ENCODE results near the gene APOBEC3C. TPM values are rescaled to one million over a fixed set of nuclear protein-coding genes. Genes with fewer than 3 reads are reported as not detected.
"Not testable (repeated sequence)": the region's sequence is repeated elsewhere in the genome, so short reads cannot be mapped to it uniquely, and the experiment has no call there.

The APOBEC3C gene
- total RNA-seq, 2 donors from 2014 or later, result 9.1 to 12.5 TPM

DNA sequence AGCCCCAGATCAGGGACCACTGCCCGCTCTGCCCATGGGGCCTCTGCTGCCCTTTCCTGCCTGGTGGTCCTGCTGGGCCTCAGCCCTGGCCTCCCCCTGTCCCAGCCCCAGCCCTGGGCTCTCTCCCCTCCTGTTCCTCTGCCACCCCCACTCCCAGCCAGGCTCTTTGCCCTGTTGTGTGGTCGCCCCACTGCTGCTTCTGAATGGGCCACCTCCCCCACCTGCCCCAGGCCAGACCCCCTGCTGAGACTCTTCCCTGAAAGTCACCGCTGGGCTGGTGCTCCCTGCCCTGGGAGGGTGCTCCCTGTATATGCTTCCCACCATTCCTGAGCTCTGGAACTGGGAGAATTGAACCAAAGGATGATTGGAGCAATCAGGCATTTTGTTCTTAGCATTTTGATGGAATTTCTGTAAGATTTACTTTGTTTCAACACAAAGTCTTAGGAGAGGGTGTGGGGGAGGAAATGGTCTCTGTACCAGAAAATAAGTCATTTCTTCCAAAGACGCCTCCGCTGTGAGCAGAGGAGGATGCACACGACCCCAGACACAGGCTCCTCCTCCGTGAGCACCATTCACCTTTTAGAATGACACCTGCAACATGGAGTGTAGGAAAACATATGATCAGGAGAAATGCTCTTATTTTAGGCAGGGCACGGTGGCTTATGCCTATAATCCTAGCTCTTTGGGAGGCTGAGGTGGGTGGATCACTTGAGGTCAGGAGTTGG, 26.7 kb upstream of the APOBEC3C start:
- Histone ChIP-seq H3K36me3 (no peaks in the 10 kb centered on the region), H3K4me3 (no peak overlapping the region), H3K27ac (no peak overlapping the region), H3K27me3 (no peaks in the 10 kb centered on the region), H3K4me1 (no peaks in the 10 kb centered on the region), H3K9me3 (no peaks in the 10 kb centered on the region)
- TF ChIP-seq, protein P1, sequence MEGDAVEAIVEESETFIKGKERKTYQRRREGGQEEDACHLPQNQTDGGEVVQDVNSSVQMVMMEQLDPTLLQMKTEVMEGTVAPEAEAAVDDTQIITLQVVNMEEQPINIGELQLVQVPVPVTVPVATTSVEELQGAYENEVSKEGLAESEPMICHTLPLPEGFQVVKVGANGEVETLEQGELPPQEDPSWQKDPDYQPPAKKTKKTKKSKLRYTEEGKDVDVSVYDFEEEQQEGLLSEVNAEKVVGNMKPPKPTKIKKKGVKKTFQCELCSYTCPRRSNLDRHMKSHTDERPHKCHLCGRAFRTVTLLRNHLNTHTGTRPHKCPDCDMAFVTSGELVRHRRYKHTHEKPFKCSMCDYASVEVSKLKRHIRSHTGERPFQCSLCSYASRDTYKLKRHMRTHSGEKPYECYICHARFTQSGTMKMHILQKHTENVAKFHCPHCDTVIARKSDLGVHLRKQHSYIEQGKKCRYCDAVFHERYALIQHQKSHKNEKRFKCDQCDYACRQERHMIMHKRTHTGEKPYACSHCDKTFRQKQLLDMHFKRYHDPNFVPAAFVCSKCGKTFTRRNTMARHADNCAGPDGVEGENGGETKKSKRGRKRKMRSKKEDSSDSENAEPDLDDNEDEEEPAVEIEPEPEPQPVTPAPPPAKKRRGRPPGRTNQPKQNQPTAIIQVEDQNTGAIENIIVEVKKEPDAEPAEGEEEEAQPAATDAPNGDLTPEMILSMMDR (IDR thresholded peaks at IDR 0.05), result no peak
- no peak for DNase-seq (ENCODE audit: low spot score)

DNA sequence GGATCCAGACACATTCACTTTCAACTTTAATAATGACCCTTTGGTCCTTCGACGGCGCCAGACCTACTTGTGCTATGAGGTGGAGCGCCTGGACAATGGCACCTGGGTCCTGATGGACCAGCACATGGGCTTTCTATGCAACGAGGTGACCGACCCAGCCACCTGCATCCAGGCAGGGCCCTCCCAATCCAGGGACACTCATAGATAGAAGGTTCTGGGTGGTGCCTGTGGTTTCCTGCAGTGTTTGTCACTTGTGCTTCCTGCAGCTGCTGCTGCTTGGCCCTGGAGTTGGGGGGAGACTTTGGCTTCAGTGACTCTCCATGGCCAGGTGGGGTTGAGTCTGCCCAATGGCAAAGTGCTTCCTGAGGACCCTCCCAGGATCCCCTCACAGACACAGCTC, 24.6 kb upstream of the APOBEC3C start:
- TF ChIP-seq, protein P1 (IDR thresholded peaks at IDR 0.05), result no peak
- peaks cover 0 to 11% of the 10 kb centered on the region in 2 donors for H3K4me1 ChIP-seq
- no peaks in the 10 kb centered on the region for H3K36me3 ChIP-seq
- H3K4me3 ChIP-seq, result no peak overlapping the region
- no peaks in the 10 kb centered on the region for H3K9me3 ChIP-seq
- no peak overlapping the region for H3K27ac ChIP-seq
- no peak for DNase-seq (ENCODE audit: low spot score)
- no peaks in the 10 kb centered on the region for H3K27me3 ChIP-seq

DNA sequence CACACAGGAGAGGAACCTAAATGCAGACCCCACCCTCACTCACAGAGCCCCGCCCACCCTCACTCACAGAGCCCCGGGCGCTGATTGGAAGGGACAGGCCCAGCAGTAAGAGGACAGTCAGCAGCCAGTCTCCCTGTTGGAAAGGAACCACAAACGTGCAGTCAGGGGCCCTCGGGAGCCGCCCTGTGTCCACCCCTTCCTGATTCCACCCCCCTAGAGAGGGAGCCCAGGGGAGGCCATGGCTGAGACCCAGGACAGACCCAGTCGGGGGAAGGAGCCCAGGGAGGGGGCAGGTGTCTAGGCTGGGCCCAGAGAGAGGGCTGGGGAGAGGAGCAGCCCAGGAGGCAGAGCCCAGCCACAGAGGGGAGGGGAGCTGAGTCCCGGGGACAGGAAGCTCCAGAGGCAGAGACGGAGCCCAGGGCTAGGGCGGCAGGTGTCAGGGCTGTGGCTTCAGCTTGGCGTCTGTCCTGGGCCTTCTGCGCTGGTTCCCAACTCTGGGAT, 21.1 kb upstream of the APOBEC3C start:
- H3K9me3 ChIP-seq; DNase-seq (ENCODE audit: low spot score); H3K36me3 ChIP-seq; H3K27me3 ChIP-seq: not testable (repeated sequence)
- peak overlapping the region; percentile 11 to 19 for H3K27ac ChIP-seq
- peaks cover 0 to 11% of the 10 kb centered on the region in 2 donors for H3K4me1 ChIP-seq
- H3K4me3 ChIP-seq, result peak overlapping the region in 1 of 2 donors; percentile 11

DNA sequence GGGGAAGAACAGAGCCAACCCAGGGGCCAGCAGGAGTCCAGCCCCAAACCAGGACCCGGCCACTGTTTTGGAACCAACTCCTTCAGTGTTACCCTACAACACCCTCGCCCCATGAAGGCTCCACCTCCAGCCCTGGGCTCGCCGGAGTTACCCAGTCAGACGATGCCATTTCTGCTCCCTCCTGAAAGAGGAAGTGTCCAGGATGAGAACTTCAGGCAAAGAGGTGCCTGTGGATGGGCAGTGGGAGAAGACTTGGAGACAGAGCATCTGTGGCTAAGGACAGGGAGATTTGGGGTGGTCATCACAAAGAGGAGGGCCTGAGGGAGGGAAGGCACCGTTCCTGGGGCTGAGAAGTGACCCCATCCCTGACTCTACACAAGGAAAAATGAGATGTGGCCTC, 18.0 kb upstream of the APOBEC3C start:
- H3K4me1 ChIP-seq, result peaks cover 0 to 11% of the 10 kb centered on the region in 2 donors
- no peaks in the 10 kb centered on the region for H3K9me3 ChIP-seq
- TF ChIP-seq, protein P1 (IDR thresholded peaks at IDR 0.05), result no peak
- no peak overlapping the region for H3K4me3 ChIP-seq
- no peaks in the 10 kb centered on the region for H3K27me3 ChIP-seq
- H3K27ac ChIP-seq, result no peak overlapping the region
- DNase-seq (ENCODE audit: low spot score), result no peak
- no peaks in the 10 kb centered on the region for H3K36me3 ChIP-seq

DNA sequence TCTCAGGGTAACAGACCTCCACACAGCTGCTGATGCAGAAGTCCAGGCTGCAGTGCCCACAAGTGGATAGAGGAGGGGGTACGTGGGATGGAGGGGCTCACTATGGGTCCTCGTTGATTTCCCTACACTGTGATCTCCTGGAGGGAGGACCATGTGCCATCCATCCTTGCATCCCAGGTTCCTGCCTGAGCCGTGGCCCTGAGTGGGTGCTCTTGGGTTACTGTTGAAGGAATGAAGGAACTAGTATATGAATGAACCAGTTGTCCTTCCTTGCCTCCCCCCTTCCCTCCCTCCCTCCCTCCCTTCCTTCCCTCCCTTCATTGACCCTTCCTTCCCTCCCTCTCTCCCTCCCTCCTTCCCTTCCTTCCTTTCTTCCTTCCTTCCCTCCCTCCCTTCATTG, 16.5 kb upstream of the APOBEC3C start:
- no peak for DNase-seq (ENCODE audit: low spot score)
- Histone ChIP-seq H3K9me3 (no peaks in the 10 kb centered on the region), H3K27ac (no peak overlapping the region), H3K4me3 (no peak overlapping the region), H3K4me1 (peaks cover 0 to 10% of the 10 kb centered on the region in 2 donors), H3K36me3 (no peaks in the 10 kb centered on the region), H3K27me3 (no peaks in the 10 kb centered on the region)
- TF ChIP-seq, protein P1 (IDR thresholded peaks at IDR 0.05), result no peak

DNA sequence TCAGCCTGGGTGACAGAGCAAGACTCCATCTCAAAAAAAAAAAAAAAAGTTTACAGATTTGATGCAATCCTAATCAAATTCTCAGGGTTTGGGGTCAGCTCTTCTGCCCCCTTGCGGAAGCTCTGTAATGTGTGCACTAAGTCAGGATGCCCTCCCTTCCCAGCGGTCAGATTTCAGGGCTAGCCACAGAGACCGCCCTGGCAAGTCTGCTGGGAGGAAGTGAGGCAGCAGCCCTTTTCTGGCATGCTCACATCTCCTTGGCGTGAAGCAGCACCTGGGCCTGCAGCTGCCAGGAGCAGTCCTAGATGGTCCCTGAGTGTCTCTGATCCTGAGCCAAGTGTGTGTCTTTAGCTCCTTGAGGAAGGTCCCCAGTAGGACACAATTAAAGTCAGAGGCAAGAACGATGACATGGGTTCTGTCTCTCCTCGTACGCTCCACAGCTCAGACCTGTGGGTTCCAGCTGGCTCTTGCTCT, 10.9 kb upstream of the APOBEC3C start:
- Histone ChIP-seq H3K9me3 (no peaks in the 10 kb centered on the region), H3K27ac (no peak overlapping the region), H3K36me3 (no peaks in the 10 kb centered on the region), H3K4me3 (no peak overlapping the region), H3K4me1 (no peaks in the 10 kb centered on the region), H3K27me3 (no peaks in the 10 kb centered on the region)
- DNase-seq (ENCODE audit: low spot score), result peak; percentile 82
- TF ChIP-seq, protein P1 (IDR thresholded peaks at IDR 0.05), result peak; percentile 51 to 82
